GM18502 (cell line): Measurements from ENCODE around the gene FUT8.
"Not testable (repeated sequence)": the region's sequence is repeated elsewhere in the genome, so short reads cannot be mapped to it uniquely, and the experiment has no call there.

ENCODE experiments used
- ATAC-seq: cut with Tn5 transposase; IDR thresholded peaks from one replicate; pipeline ENCODE4 v1.9.1; 2021; ENCODE audit warnings: mild to moderate bottlenecking; ENCODE audit not compliant: unreplicated experiment, poor library complexity

The FUT8 gene

GRCh38 chr14:65599375-65599774, 186.8 kb downstream of the FUT8 start:
- ATAC-seq, result no peak

GRCh38 chr14:65600742-65601141, 188.2 kb downstream of the FUT8 start:
- ATAC-seq, result no peak

GRCh38 chr14:65604535-65604934, 192.0 kb downstream of the FUT8 start:
- no peak for ATAC-seq

GRCh38 chr14:65604936-65605335, 192.4 kb downstream of the FUT8 start:
- no peak for ATAC-seq

- no peak for ATAC-seq
These were observed 193.9 kb downstream of the FUT8 start for GRCh38 chr14:65606460-65606859.

GRCh38 chr14:65613131-65613650, 200.7 kb downstream of the FUT8 start:
- no peak for ATAC-seq

- no peak for ATAC-seq
These were observed 206.5 kb downstream of the FUT8 start for GRCh38 chr14:65618996-65619395.

- ATAC-seq, result no peak
These were observed 207.7 kb downstream of the FUT8 start for GRCh38 chr14:65620195-65620594.

- no peak for ATAC-seq
These were observed 210.2 kb downstream of the FUT8 start for GRCh38 chr14:65622703-65623102.

- ATAC-seq, result no peak
These were observed 211.2 kb downstream of the FUT8 start for GRCh38 chr14:65623759-65624158.

- ATAC-seq, result no peak
These were observed 214.8 kb downstream of the FUT8 start for GRCh38 chr14:65627315-65627714.

GRCh38 chr14:65628664-65629063, 216.1 kb downstream of the FUT8 start:
- ATAC-seq, result no peak

GRCh38 chr14:65631040-65631439, 218.5 kb downstream of the FUT8 start:
- ATAC-seq, result no peak

- no peak for ATAC-seq
These were observed 220.0 kb downstream of the FUT8 start for GRCh38 chr14:65632487-65632886.

GRCh38 chr14:65633666-65634065, 221.1 kb downstream of the FUT8 start:
- not testable (repeated sequence) for ATAC-seq

GRCh38 chr14:65637780-65638179, 225.2 kb downstream of the FUT8 start:
- ATAC-seq, result peak; percentile 91

GRCh38 chr14:65639216-65639615, 226.7 kb downstream of the FUT8 start:
- no peak for ATAC-seq

GRCh38 chr14:65650826-65651225, 238.3 kb downstream of the FUT8 start:
- no peak for ATAC-seq

- ATAC-seq, result no peak
These were observed 244.0 kb downstream of the FUT8 start for GRCh38 chr14:65656554-65656953.

- ATAC-seq, result no peak
These were observed 245.7 kb downstream of the FUT8 start for GRCh38 chr14:65658202-65658601.

GRCh38 chr14:65661865-65662264, 249.3 kb downstream of the FUT8 start:
- ATAC-seq, result no peak

GRCh38 chr14:65664436-65664835, 251.9 kb downstream of the FUT8 start:
- ATAC-seq, result no peak
